ENCODE measurements around the gene SCTR.

SCTR gene

GRCh38 chr2:119424284-119425118, 99.8 kb downstream of the SCTR start:
- DNase-seq (ENCODE audit: insufficient read length, low spot score) = no peak
- no peak for FAIRE-seq
- TF ChIP-seq PAX5 (IDR thresholded peaks at IDR 0.05; ENCODE audit: insufficient read depth, low read length, severe bottlenecking) (no peak), POU2F2 (IDR thresholded peaks at IDR 0.05; ENCODE audit: low read depth, low read length) (no peak), POLR2AphosphoS5 (IDR thresholded peaks at IDR 0.05; ENCODE audit: low read depth, low read length) (no peak), TAF1 (IDR thresholded peaks at IDR 0.05; ENCODE audit: low read depth, low read length) (no peak), SPI1 (IDR thresholded peaks at IDR 0.05; ENCODE audit: low read depth, low read length) (no peak), POLR2A (IDR thresholded peaks at IDR 0.05; ENCODE audit: low read depth, low read length) (no peak)

GRCh38 chr2:119423811-119424210, 100.5 kb downstream of the SCTR start:
- FAIRE-seq (no peak), DNase-seq (ENCODE audit: insufficient read length, low spot score) (no peak)
- no peak for TF ChIP-seq PAX5 (IDR thresholded peaks at IDR 0.05; ENCODE audit: insufficient read depth, low read length, severe bottlenecking)
- TF ChIP-seq POU2F2 (IDR thresholded peaks at IDR 0.05; ENCODE audit: low read depth, low read length) = no peak
- no peak for TF ChIP-seq SPI1 (IDR thresholded peaks at IDR 0.05; ENCODE audit: low read depth, low read length)
- TF ChIP-seq POLR2AphosphoS5 (IDR thresholded peaks at IDR 0.05; ENCODE audit: low read depth, low read length) = no peak

DNA sequence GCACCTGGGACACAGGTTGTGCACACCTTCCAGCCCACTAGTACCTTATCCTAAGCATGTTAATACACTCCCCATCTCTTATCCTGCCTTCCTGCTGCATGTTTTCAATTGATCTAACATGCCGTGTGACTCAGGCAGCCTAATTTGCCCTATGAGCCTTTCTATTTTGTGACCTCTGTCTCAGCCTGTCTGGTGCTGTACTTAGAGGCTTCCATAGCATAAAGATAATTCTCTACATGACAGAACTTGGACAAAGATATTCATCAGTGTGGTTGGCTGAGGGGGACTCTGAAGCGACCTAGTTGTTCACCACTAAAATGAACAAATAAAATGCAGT, 101.2 kb downstream of the SCTR start:
- no peak for TF ChIP-seq SPI1 (IDR thresholded peaks at IDR 0.05; ENCODE audit: low read depth, low read length)
- TF ChIP-seq PAX5 (IDR thresholded peaks at IDR 0.05; ENCODE audit: insufficient read depth, low read length, severe bottlenecking) = no peak
- TF ChIP-seq POLR2AphosphoS5 (IDR thresholded peaks at IDR 0.05; ENCODE audit: low read depth, low read length) = no peak
- no peak for TF ChIP-seq POU2F2 (IDR thresholded peaks at IDR 0.05; ENCODE audit: low read depth, low read length)
- TF ChIP-seq TAF1 (IDR thresholded peaks at IDR 0.05; ENCODE audit: low read depth, low read length) = no peak
- TF ChIP-seq POLR2A (IDR thresholded peaks at IDR 0.05; ENCODE audit: low read depth, low read length) = no peak
- DNase-seq (ENCODE audit: insufficient read length, low spot score) = no peak
- FAIRE-seq = no peak

DNA sequence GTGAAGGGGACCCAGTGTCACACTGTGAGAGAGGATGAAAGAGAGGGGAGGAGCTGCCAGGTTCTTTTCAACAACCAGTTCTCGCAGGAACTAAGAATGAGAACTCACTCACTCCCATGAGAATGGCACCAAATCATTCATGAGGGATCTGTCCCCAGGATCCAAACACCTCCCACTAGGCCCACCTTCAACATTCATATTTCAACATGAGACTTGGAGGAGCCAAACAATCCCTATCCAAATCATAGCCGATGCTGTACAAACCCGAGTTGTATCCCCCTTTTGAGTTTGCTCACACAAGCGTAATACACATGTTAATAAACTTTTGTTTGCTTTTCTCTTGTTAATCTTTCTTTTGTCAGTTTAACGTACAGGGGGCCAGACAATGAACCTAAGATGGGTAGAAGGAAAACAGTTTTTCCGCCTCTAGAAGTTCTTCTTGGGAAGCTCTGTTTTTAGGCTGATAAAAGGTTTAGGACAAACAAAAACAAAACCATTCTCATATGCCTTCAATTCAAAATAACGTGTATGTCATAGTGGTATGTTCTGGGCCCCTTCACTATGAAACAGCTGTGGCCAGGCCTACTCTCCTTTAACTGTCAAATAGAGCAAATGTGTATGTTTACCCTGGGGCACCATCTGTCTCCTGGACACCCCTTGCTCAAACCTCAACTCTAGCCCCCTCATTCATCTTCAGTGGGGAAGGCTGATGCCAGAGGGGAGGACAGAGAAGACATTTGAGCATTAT, 101.7 kb downstream of the SCTR start:
- FAIRE-seq (no peak), DNase-seq (ENCODE audit: insufficient read length, low spot score) (no peak)
- TF ChIP-seq POLR2AphosphoS5 (IDR thresholded peaks at IDR 0.05; ENCODE audit: low read depth, low read length) (no peak), PAX5 (IDR thresholded peaks at IDR 0.05; ENCODE audit: insufficient read depth, low read length, severe bottlenecking) (no peak), TAF1 (IDR thresholded peaks at IDR 0.05; ENCODE audit: low read depth, low read length) (no peak), SPI1 (IDR thresholded peaks at IDR 0.05; ENCODE audit: low read depth, low read length) (no peak), POU2F2 (IDR thresholded peaks at IDR 0.05; ENCODE audit: low read depth, low read length) (no peak), POLR2A (IDR thresholded peaks at IDR 0.05; ENCODE audit: low read depth, low read length) (no peak)

DNA sequence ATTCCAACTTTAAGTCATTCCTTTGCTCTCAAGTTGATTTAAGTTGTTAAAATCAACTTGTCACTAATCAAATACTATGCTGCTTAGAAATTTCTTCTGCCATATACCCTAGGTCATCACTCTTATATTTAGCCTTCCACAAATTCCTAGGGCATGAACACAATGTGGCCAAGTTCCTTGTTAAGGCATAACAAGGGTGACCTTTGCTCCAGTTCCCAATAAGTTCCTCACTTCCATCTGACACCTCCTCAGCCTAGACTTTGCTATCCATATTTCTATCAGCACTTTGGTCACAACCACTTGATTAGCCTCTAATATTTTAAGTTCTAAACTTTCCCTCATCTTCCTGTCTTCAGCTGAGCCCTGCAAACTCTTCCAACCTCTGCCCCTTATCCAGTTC, 102.5 kb downstream of the SCTR start:
- DNase-seq (ENCODE audit: insufficient read length, low spot score) (no peak), FAIRE-seq (no peak)

GRCh38 chr2:119421304-119421703, 103.0 kb downstream of the SCTR start:
- no peak for TF ChIP-seq POLR2A (IDR thresholded peaks at IDR 0.05; ENCODE audit: low read depth, low read length)
- TF ChIP-seq SPI1 (IDR thresholded peaks at IDR 0.05; ENCODE audit: low read depth, low read length) = no peak
- TF ChIP-seq POLR2AphosphoS5 (IDR thresholded peaks at IDR 0.05; ENCODE audit: low read depth, low read length) = no peak
- no peak for TF ChIP-seq PAX5 (IDR thresholded peaks at IDR 0.05; ENCODE audit: insufficient read depth, low read length, severe bottlenecking)
- TF ChIP-seq POU2F2 (IDR thresholded peaks at IDR 0.05; ENCODE audit: low read depth, low read length) = no peak
- TF ChIP-seq TAF1 (IDR thresholded peaks at IDR 0.05; ENCODE audit: low read depth, low read length) = no peak
- DNase-seq (ENCODE audit: insufficient read length, low spot score) = no peak
- no peak for FAIRE-seq

More for the DNA sequence above, 102.5 kb downstream of the SCTR start:
- TF ChIP-seq POU2F2 (IDR thresholded peaks at IDR 0.05; ENCODE audit: low read depth, low read length) (no peak), SPI1 (IDR thresholded peaks at IDR 0.05; ENCODE audit: low read depth, low read length) (no peak), PAX5 (IDR thresholded peaks at IDR 0.05; ENCODE audit: insufficient read depth, low read length, severe bottlenecking) (no peak)

GRCh38 chr2:119419803-119420508, 104.3 kb downstream of the SCTR start:
- FAIRE-seq = no peak
- DNase-seq (ENCODE audit: insufficient read length, low spot score) = no peak
- TF ChIP-seq POU2F2 (IDR thresholded peaks at IDR 0.05; ENCODE audit: low read depth, low read length) (no peak), POLR2AphosphoS5 (IDR thresholded peaks at IDR 0.05; ENCODE audit: low read depth, low read length) (no peak), POLR2A (IDR thresholded peaks at IDR 0.05; ENCODE audit: low read depth, low read length) (no peak), TAF1 (IDR thresholded peaks at IDR 0.05; ENCODE audit: low read depth, low read length) (no peak), SPI1 (IDR thresholded peaks at IDR 0.05; ENCODE audit: low read depth, low read length) (no peak), PAX5 (IDR thresholded peaks at IDR 0.05; ENCODE audit: insufficient read depth, low read length, severe bottlenecking) (no peak)

GRCh38 chr2:119419065-119419464, 105.2 kb downstream of the SCTR start:
- DNase-seq (ENCODE audit: insufficient read length, low spot score) (no peak), FAIRE-seq (no peak)
- no peak for TF ChIP-seq TAF1 (IDR thresholded peaks at IDR 0.05; ENCODE audit: low read depth, low read length)
- TF ChIP-seq PAX5 (IDR thresholded peaks at IDR 0.05; ENCODE audit: insufficient read depth, low read length, severe bottlenecking) = no peak
- no peak for TF ChIP-seq POLR2AphosphoS5 (IDR thresholded peaks at IDR 0.05; ENCODE audit: low read depth, low read length)
- TF ChIP-seq SPI1 (IDR thresholded peaks at IDR 0.05; ENCODE audit: low read depth, low read length) = no peak
- TF ChIP-seq POLR2A (IDR thresholded peaks at IDR 0.05; ENCODE audit: low read depth, low read length) = no peak
- TF ChIP-seq POU2F2 (IDR thresholded peaks at IDR 0.05; ENCODE audit: low read depth, low read length) = no peak

DNA sequence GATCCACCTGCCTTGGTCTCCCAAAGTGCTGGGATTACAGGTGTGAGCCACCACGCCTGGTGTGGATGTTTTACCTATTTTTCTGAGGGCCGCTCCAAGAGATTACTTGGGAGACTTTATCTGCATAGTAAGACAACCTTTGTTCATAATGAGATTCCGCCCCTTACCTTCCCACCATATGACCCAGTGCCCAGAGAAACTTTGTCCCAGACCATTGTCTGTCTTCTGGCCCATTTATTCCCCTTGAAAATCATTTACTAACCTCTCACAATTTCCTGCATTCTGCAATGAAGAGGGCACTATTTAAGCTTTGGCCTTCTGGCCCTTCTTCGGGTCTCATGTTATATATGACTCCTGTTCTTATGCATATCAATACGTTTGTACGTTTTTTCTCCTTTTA, 106.4 kb downstream of the SCTR start:
- no peak for DNase-seq (ENCODE audit: insufficient read length, low spot score)
- no peak for FAIRE-seq
- TF ChIP-seq PAX5 (IDR thresholded peaks at IDR 0.05; ENCODE audit: insufficient read depth, low read length, severe bottlenecking) (no peak), SPI1 (IDR thresholded peaks at IDR 0.05; ENCODE audit: low read depth, low read length) (no peak), POLR2A (IDR thresholded peaks at IDR 0.05; ENCODE audit: low read depth, low read length) (no peak), TAF1 (IDR thresholded peaks at IDR 0.05; ENCODE audit: low read depth, low read length) (no peak), POU2F2 (IDR thresholded peaks at IDR 0.05; ENCODE audit: low read depth, low read length) (no peak), POLR2AphosphoS5 (IDR thresholded peaks at IDR 0.05; ENCODE audit: low read depth, low read length) (no peak)
